Measurements from ENCODE around the gene ITPR2.

The ITPR2 gene

DNA sequence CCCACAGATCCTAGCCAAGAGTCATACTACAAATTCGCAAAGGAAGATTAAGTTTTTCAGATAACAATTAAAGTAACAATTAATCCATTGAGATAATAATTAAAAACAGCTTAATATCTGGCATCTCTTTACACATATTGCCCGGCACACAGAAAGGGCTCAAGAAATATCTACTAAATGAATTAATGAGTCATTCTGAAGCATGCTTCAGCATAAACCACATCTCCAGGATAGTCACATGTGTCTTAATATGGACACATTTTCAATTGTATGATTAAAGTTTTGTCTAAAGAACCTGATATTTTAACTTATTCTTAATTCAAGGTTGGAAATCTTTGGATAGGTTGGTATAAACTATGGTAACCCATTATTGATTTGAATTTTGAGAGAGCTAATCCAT lies 9.6 kb downstream of the ITPR2 start:
- Histone ChIP-seq H3F3A (ENCODE audit: insufficient read depth, low read length) (no peaks in the 10 kb centered on the region; the same call in 1 of the 2 replicates), H3K27ac (ENCODE audit: low read depth, low read length, poor library complexity, severe bottlenecking) (no peak overlapping the region), H3K36me3 (ENCODE audit: insufficient read depth, low read length) (peaks cover 4% of the 10 kb centered on the region), H2AFZ (ENCODE audit: low read length) (no peak overlapping the region), H3K9me3 (ENCODE audit: low read length) (no peaks in the 10 kb centered on the region), H3K9me2 (ENCODE audit: low read depth, low read length) (no peaks in the 10 kb centered on the region), H4K20me1 (ENCODE audit: insufficient read depth, low read length) (no peaks in the 10 kb centered on the region), H3K9ac (ENCODE audit: low read length) (no peak overlapping the region), H3K4me2 (ENCODE audit: low read length) (no peak overlapping the region), H3K27me3 (ENCODE audit: insufficient read depth, low read length) (no peaks in the 10 kb centered on the region), H3K4me1 (ENCODE audit: insufficient read depth, low read length, severe bottlenecking) (peaks cover 44% of the 10 kb centered on the region), H3K79me2 (ENCODE audit: insufficient read depth, low read length) (peaks cover 99% of the 10 kb centered on the region), H3K4me3 (ENCODE audit: low read depth, low read length, poor library complexity, severe bottlenecking) (no peak overlapping the region)
- TF ChIP-seq, protein P1, sequence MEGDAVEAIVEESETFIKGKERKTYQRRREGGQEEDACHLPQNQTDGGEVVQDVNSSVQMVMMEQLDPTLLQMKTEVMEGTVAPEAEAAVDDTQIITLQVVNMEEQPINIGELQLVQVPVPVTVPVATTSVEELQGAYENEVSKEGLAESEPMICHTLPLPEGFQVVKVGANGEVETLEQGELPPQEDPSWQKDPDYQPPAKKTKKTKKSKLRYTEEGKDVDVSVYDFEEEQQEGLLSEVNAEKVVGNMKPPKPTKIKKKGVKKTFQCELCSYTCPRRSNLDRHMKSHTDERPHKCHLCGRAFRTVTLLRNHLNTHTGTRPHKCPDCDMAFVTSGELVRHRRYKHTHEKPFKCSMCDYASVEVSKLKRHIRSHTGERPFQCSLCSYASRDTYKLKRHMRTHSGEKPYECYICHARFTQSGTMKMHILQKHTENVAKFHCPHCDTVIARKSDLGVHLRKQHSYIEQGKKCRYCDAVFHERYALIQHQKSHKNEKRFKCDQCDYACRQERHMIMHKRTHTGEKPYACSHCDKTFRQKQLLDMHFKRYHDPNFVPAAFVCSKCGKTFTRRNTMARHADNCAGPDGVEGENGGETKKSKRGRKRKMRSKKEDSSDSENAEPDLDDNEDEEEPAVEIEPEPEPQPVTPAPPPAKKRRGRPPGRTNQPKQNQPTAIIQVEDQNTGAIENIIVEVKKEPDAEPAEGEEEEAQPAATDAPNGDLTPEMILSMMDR (IDR thresholded peaks at IDR 0.05; ENCODE audit: low read length): no peak
- no peak for TF ChIP-seq EZH2 (IDR thresholded peaks at IDR 0.05; ENCODE audit: borderline replicate concordance, low read length)

DNA sequence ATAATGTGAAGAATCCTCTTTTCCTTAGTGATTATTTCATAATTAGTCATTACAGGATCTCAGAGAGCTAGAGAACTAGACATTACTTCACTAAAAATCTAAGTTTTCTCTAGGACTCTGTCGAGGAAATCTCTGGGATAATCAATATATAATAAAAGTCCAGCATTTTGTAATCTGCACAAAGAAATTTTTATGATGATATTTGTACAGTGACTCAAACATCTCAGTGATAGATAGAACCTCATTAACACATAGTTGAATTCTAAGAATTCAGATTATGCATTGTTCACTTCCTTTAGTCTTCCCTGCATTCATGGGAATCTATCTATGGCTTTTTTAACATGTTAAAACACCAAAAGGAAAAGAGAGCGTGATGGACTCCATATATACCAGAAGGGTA lies 11.0 kb downstream of the ITPR2 start:
- no peaks in the 10 kb centered on the region for H3K27me3 ChIP-seq (ENCODE audit: insufficient read depth, low read length)
- H3K9me3 ChIP-seq (ENCODE audit: low read length): no peaks in the 10 kb centered on the region
- H3K4me2 ChIP-seq (ENCODE audit: low read length): no peak overlapping the region
- H3K9ac ChIP-seq (ENCODE audit: low read length): no peak overlapping the region
- H3K9me2 ChIP-seq (ENCODE audit: low read depth, low read length): no peaks in the 10 kb centered on the region
- TF ChIP-seq, protein P1 (IDR thresholded peaks at IDR 0.05; ENCODE audit: low read length): no peak
- no peak for TF ChIP-seq EZH2 (IDR thresholded peaks at IDR 0.05; ENCODE audit: borderline replicate concordance, low read length)
- H4K20me1 ChIP-seq (ENCODE audit: insufficient read depth, low read length): no peaks in the 10 kb centered on the region
- no peaks in the 10 kb centered on the region; the same call in 1 of the 2 replicates for H3F3A ChIP-seq (ENCODE audit: insufficient read depth, low read length)
- peaks cover 9% of the 10 kb centered on the region for H3K36me3 ChIP-seq (ENCODE audit: insufficient read depth, low read length)
- peaks cover 39% of the 10 kb centered on the region for H3K4me1 ChIP-seq (ENCODE audit: insufficient read depth, low read length, severe bottlenecking)
- H3K27ac ChIP-seq (ENCODE audit: low read depth, low read length, poor library complexity, severe bottlenecking): no peak overlapping the region
- no peak overlapping the region for H3K4me3 ChIP-seq (ENCODE audit: low read depth, low read length, poor library complexity, severe bottlenecking)
- H3K79me2 ChIP-seq (ENCODE audit: insufficient read depth, low read length): peaks cover 87% of the 10 kb centered on the region
- H2AFZ ChIP-seq (ENCODE audit: low read length): no peak overlapping the region

DNA sequence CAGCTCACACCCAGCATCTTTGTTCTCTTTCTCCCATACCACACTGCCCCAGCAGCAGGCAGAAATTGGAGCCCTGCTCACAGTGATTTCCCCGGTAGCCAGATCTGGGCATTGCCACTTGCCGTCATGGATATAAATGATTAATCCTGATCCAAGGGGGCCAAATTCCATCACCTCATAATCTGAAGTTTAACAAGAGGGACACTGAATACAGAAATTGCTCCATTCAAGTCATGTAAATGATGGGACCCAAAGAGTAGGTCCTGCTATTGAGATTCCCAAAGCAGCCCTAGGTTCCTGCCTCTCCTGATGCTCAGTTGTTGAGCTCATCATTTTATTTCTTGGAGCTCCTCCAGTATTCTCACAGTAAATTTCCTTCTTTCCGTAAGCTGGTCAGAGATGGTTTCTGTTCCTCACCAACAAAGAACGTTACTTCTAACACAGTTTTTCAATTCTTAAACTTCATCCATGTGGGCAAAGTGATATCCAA lies 11.7 kb downstream of the ITPR2 start:
- Histone ChIP-seq H3K4me2 (ENCODE audit: low read length) (no peak overlapping the region), H3K4me1 (ENCODE audit: insufficient read depth, low read length, severe bottlenecking) (peaks cover 31% of the 10 kb centered on the region)

More for the DNA sequence above, 11.7 kb downstream of the ITPR2 start:
- Histone ChIP-seq H3K4me3 (ENCODE audit: low read depth, low read length, poor library complexity, severe bottlenecking) (no peak overlapping the region), H3K27me3 (ENCODE audit: insufficient read depth, low read length) (no peaks in the 10 kb centered on the region), H3F3A (ENCODE audit: insufficient read depth, low read length) (no peaks in the 10 kb centered on the region; the same call in 1 of the 2 replicates), H3K9me2 (ENCODE audit: low read depth, low read length) (no peaks in the 10 kb centered on the region), H3K27ac (ENCODE audit: low read depth, low read length, poor library complexity, severe bottlenecking) (no peak overlapping the region), H3K79me2 (ENCODE audit: insufficient read depth, low read length) (peaks cover 83% of the 10 kb centered on the region), H3K36me3 (ENCODE audit: insufficient read depth, low read length) (peaks cover 9% of the 10 kb centered on the region), H2AFZ (ENCODE audit: low read length) (no peak overlapping the region), H3K9me3 (ENCODE audit: low read length) (no peaks in the 10 kb centered on the region), H4K20me1 (ENCODE audit: insufficient read depth, low read length) (no peaks in the 10 kb centered on the region), H3K9ac (ENCODE audit: low read length) (no peak overlapping the region)
- TF ChIP-seq, protein P1 (IDR thresholded peaks at IDR 0.05; ENCODE audit: low read length): no peak

All from OCI-LY1 (cell line).